WTC11 (cell line): ENCODE data around the gene TTC28. TPM values are rescaled to one million over a fixed set of nuclear protein-coding genes. Genes with fewer than 3 reads are reported as not detected.

ENCODE experiments used
- ATAC-seq: fragments of 200-7000 bp; cut with Tn5 transposase; 2 replicates; pipeline ENCODE4 v1.10.0; 2021; ENCODE audit warnings: mild to moderate bottlenecking, moderate library complexity
- CTCF ChIA-PET: fragments of 300-600 bp; sonication (Branson Sonifier 250); formaldehyde crosslinking; loops from one replicate; lab custom pipeline; 2021; ENCODE audit warnings: antibody characterized with exemption; lab: Charles Lee
- POLR2A ChIA-PET: fragments of 350-600 bp; sonication (Branson Sonifier 250); formaldehyde crosslinking; loops from one replicate; lab custom pipeline; 2021; ENCODE audit warnings: antibody characterized with exemption; lab: Charles Lee
- DNase-seq: peaks from one replicate; pipeline ENCODE4 v3.0.0; 2021; ENCODE audit warnings: low spot score
- H3K27ac Mint-ChIP-seq: 2 replicates; pipeline ENCODE4 v1.8.0; 2021; ENCODE audit warnings: mixed read lengths
- H3K27me3 Mint-ChIP-seq: 2 replicates; pipeline ENCODE4 v1.8.0; 2021; ENCODE audit warnings: low read depth, mild to moderate bottlenecking, moderate library complexity, mixed read lengths
- H3K36me3 Mint-ChIP-seq: 2 replicates; pipeline ENCODE4 v1.8.0; 2021; ENCODE audit warnings: mixed read lengths
- H3K4me1 Mint-ChIP-seq: 2 replicates; pipeline ENCODE4 v1.8.0; 2022; ENCODE audit warnings: mixed read lengths
- H3K4me3 Mint-ChIP-seq: 2 replicates; pipeline ENCODE4 v1.8.0; 2021; ENCODE audit warnings: mild to moderate bottlenecking, moderate library complexity, mixed read lengths
- H3K9me3 Mint-ChIP-seq: 2 replicates; pipeline ENCODE4 v1.8.0; 2021; ENCODE audit warnings: mixed read lengths
- ARID4B ChIP-seq: sonication (generic); formaldehyde crosslinking; IDR thresholded peaks from 2 replicates; pipeline ENCODE4 v1.8.0; 2023; ENCODE audit warnings: missing genetic modification reagents, mild to moderate bottlenecking, borderline replicate concordance
- CREM ChIP-seq: sonication (generic); formaldehyde crosslinking; IDR thresholded peaks from 2 replicates; pipeline ENCODE4 v1.8.1; 2022; ENCODE audit warnings: mild to moderate bottlenecking, missing genetic modification reagents, moderate library complexity
- FOXJ3 ChIP-seq: sonication (generic); formaldehyde crosslinking; IDR thresholded peaks from 2 replicates; pipeline ENCODE4 v1.9.0; 2021; ENCODE audit warnings: missing genetic modification reagents, mild to moderate bottlenecking, borderline replicate concordance
- FOXP1 ChIP-seq: sonication (generic); formaldehyde crosslinking; IDR thresholded peaks from 2 replicates; pipeline ENCODE4 v1.8.0; 2022; ENCODE audit warnings: missing genetic modification reagents, mild to moderate bottlenecking, moderate library complexity, borderline replicate concordance
- GRHL2 ChIP-seq: fragments of 250-450 bp; sonication (Bioruptor Pico); IDR thresholded peaks from 2 replicates; pipeline ENCODE4 v1.8.0; 2022; ENCODE audit warnings: mild to moderate bottlenecking, moderate library complexity; ENCODE audit not compliant: insufficient replicate concordance, severe bottlenecking
- HMGXB4 ChIP-seq: sonication (generic); formaldehyde crosslinking; IDR thresholded peaks from 2 replicates; pipeline ENCODE4 v1.8.1; 2023; ENCODE audit warnings: mild to moderate bottlenecking, moderate library complexity, missing genetic modification reagents
- JAZF1 ChIP-seq: fragments of 250-450 bp; sonication (Bioruptor Pico); IDR thresholded peaks from 2 replicates; pipeline ENCODE4 v1.9.0; 2021; ENCODE audit warnings: moderate library complexity, mild to moderate bottlenecking, inconsistent platforms
- MAX ChIP-seq: sonication (generic); formaldehyde crosslinking; IDR thresholded peaks from 2 replicates; pipeline ENCODE4 v1.8.0; 2022; ENCODE audit warnings: mild to moderate bottlenecking, missing genetic modification reagents
- MYBL2 ChIP-seq: sonication (generic); formaldehyde crosslinking; IDR thresholded peaks from 2 replicates; pipeline ENCODE4 v1.8.1; 2023; ENCODE audit warnings: mild to moderate bottlenecking, moderate library complexity, missing genetic modification reagents
- NR1H2 ChIP-seq: sonication (generic); formaldehyde crosslinking; IDR thresholded peaks from 2 replicates; pipeline ENCODE4 v1.9.0; 2021; ENCODE audit warnings: mild to moderate bottlenecking, moderate library complexity, missing genetic modification reagents
- NR2C2 ChIP-seq: sonication (generic); formaldehyde crosslinking; IDR thresholded peaks from 2 replicates; pipeline ENCODE4 v1.8.0; 2022; ENCODE audit warnings: mild to moderate bottlenecking, missing genetic modification reagents
- PRRX2 ChIP-seq: fragments of 250-450 bp; sonication (Bioruptor Pico); IDR thresholded peaks from 2 replicates; pipeline ENCODE4 v1.8.0; 2021; ENCODE audit warnings: mild to moderate bottlenecking
- SMAD3 ChIP-seq: sonication (generic); formaldehyde crosslinking; IDR thresholded peaks from 2 replicates; pipeline ENCODE4 v1.8.0; 2022; ENCODE audit warnings: missing genetic modification reagents, mild to moderate bottlenecking, borderline replicate concordance
- SMAD4 ChIP-seq: sonication (generic); formaldehyde crosslinking; IDR thresholded peaks from 2 replicates; pipeline ENCODE4 v1.8.0; 2022; ENCODE audit warnings: mild to moderate bottlenecking, missing genetic modification reagents
- SOX15 ChIP-seq: fragments of 250-450 bp; sonication (Bioruptor Pico); IDR thresholded peaks from 2 replicates; pipeline ENCODE4 v1.9.0; 2021; ENCODE audit warnings: mild to moderate bottlenecking
- TCF7 ChIP-seq: sonication (generic); formaldehyde crosslinking; IDR thresholded peaks from 2 replicates; pipeline ENCODE4 v1.8.0; 2022; ENCODE audit warnings: mild to moderate bottlenecking, low read depth, missing genetic modification reagents, moderate library complexity
- TEAD1 ChIP-seq: sonication (generic); formaldehyde crosslinking; IDR thresholded peaks from 2 replicates; pipeline ENCODE4 v1.8.0; 2022; ENCODE audit warnings: mild to moderate bottlenecking, missing genetic modification reagents
- TEAD4 ChIP-seq: sonication (generic); formaldehyde crosslinking; IDR thresholded peaks from 2 replicates; pipeline ENCODE4 v1.8.0; 2022; ENCODE audit warnings: mild to moderate bottlenecking, missing genetic modification reagents
- USF1 ChIP-seq: sonication (generic); formaldehyde crosslinking; IDR thresholded peaks from 2 replicates; pipeline ENCODE4 v1.8.0; 2022; ENCODE audit warnings: mild to moderate bottlenecking, missing genetic modification reagents
- ZNF121 ChIP-seq: sonication (generic); formaldehyde crosslinking; IDR thresholded peaks from 2 replicates; pipeline ENCODE4 v1.8.0; 2023; ENCODE audit warnings: missing genetic modification reagents
- ZNF423 ChIP-seq: fragments of 250-450 bp; sonication (Bioruptor Pico); IDR thresholded peaks from 2 replicates; pipeline ENCODE4 v2.1.2; 2022; ENCODE audit warnings: mild to moderate bottlenecking, moderate library complexity
- ZNF425 ChIP-seq: fragments of 250-450 bp; sonication (Bioruptor Pico); conservative IDR thresholded peaks from 2 replicates; pipeline ENCODE4 v1.9.0; 2021; ENCODE audit warnings: mild to moderate bottlenecking
- total RNA-seq: library from RNA; stranded (reverse); gene quantifications from 3 replicates; pipeline ENCODE4 v1.2.3, GENCODE V29; 2021

TTC28 gene
- total RNA-seq, 1 experiment from 2014 or later: 13.0 TPM

GRCh38 chr22:28505416-28506149 is 174.1 kb downstream of the TTC28 start (continued):
- TF ChIP-seq ARID4B (CRISPR knock-in tag) (no peak), TEAD1 (no peak), CREM (CRISPR knock-in tag) (no peak), MYBL2 (no peak), NR2C2 (no peak), FOXP1 (CRISPR knock-in tag) (no peak), TCF7 (no peak), ZNF121 (CRISPR knock-in tag) (no peak), PRRX2 (no peak)

GRCh38 chr22:28500006-28500405 is 179.6 kb downstream of the TTC28 start:
- H3K9me3 Mint-ChIP-seq: no peaks in the 10 kb centered on the region
- H3K27ac Mint-ChIP-seq: no peak overlapping the region

GRCh38 chr22:28498044-28498443 is 181.6 kb downstream of the TTC28 start:
- Mint-ChIP-seq H3K27me3 (peaks cover 3% of the 10 kb centered on the region; the same call in 1 of the 2 replicates), H3K27ac (no peak overlapping the region), H3K36me3 (no peaks in the 10 kb centered on the region), H3K9me3 (no peaks in the 10 kb centered on the region), H3K4me3 (no peak overlapping the region), H3K4me1 (no peaks in the 10 kb centered on the region)
- ChIA-PET POLR2A (no interaction called here), CTCF (no interaction called here)
- no peak for ATAC-seq
- no peak for DNase-seq
- TF ChIP-seq ZNF423 (CRISPR knock-in tag) (no peak), ZNF425 (CRISPR knock-in tag) (no peak), SMAD3 (CRISPR knock-in tag) (no peak), FOXJ3 (CRISPR knock-in tag) (no peak), GRHL2 (CRISPR knock-in tag) (no peak)

More at GRCh38 chr22:28500006-28500405, 179.6 kb downstream of the TTC28 start:
- no peak for DNase-seq
- H3K27me3 Mint-ChIP-seq: peaks cover 3% of the 10 kb centered on the region; the same call in 1 of the 2 replicates
- no peaks in the 10 kb centered on the region for H3K36me3 Mint-ChIP-seq
- H3K4me3 Mint-ChIP-seq: no peak overlapping the region
- ChIA-PET CTCF (no interaction called here), POLR2A (no interaction called here)
- no peaks in the 10 kb centered on the region for H3K4me1 Mint-ChIP-seq
- no peak for ATAC-seq
- TF ChIP-seq NR1H2 (no peak), HMGXB4 (no peak), SMAD4 (CRISPR knock-in tag) (no peak), JAZF1 (CRISPR knock-in tag) (no peak), SOX15 (no peak), TEAD4 (CRISPR knock-in tag) (no peak), CREM (CRISPR knock-in tag) (no peak), MAX (CRISPR knock-in tag) (no peak), USF1 (CRISPR knock-in tag) (no peak)
- TF ChIP-seq, all 79 proteins: peak for 0
